Peyer's patch (tissue), 4 donors: ENCODE measurements around the gene TMBIM1. TPM values are rescaled to one million over a fixed set of nuclear protein-coding genes. Genes with fewer than 3 reads are reported as not detected.

ENCODE experiments used
- DNase-seq, 3 donors: peaks; one replicate each; pipeline ENCODE4 v3.0.0-alpha.2; 2017 to 2019
- H3K27ac ChIP-seq, 4 donors: fragments of 200-600 bp; sonication (generic); one replicate each; pipeline ENCODE4 v1.5.1; 2016 to 2019
- H3K27me3 ChIP-seq, 2 donors: fragments of 200-600 bp; sonication (generic); one replicate each; pipeline ENCODE4 v1.5.1; 2019
- H3K36me3 ChIP-seq, 3 donors: fragments of 200-600 bp; sonication (generic); one replicate each; pipeline ENCODE4 v1.5.1; 2016 to 2019
- H3K4me1 ChIP-seq, 4 donors: fragments of 200-600 bp; sonication (generic); one replicate each; pipeline ENCODE4 v1.5.1; 2016 to 2019
- H3K4me3 ChIP-seq, 4 donors: fragments of 200-600 bp; sonication (generic); 1 replicate in 3 of 4; 2 replicates in 1 of 4; pipeline ENCODE4 v1.5.1; 2016 to 2019; ENCODE audit warnings: mild to moderate bottlenecking in 1 of 4
- H3K9me3 ChIP-seq, 4 donors: fragments of 200-600 bp; sonication (generic); one replicate each; pipeline ENCODE4 v1.5.1; 2016 to 2019; ENCODE audit warnings: mild to moderate bottlenecking in 1 of 4
- POLR2A ChIP-seq, 2 donors: fragments of 450-650 bp; IDR thresholded peaks; one replicate each; pipeline ENCODE4 v1.5.1; 2017; ENCODE audit warnings: antibody characterized with exemption in 2 of 2, mild to moderate bottlenecking in 2 of 2, moderate library complexity in 2 of 2
- total RNA-seq, 4 donors: library from RNA; depleted of rRNA; stranded (reverse); fragments of >200 nt; gene quantifications; one replicate each; pipeline ENCODE4 v1.1.0, GENCODE V29; 2016
- TF ChIP-seq, protein P1 (sequence below), 6 experiments: fragments of 450-650 bp in 4 of 6; fragments of 200-600 bp in 2 of 6; sonication (generic) in 1 of 6; IDR thresholded peaks; one replicate each; pipeline ENCODE4 v1.5.1; 2017 to 2019; ENCODE audit warnings: antibody characterized with exemption in 6 of 6, mild to moderate bottlenecking in 3 of 6, moderate library complexity in 1 of 6

The TMBIM1 gene
- total RNA-seq, 4 donors from 2014 or later, result 97.4 to 431 (median 280) TPM

GRCh38 chr2:218271487-218271797 lies 20.9 kb downstream of the TMBIM1 start:
- no peaks in the 10 kb centered on the region for H3K27me3 ChIP-seq
- H3K4me1 ChIP-seq, result peaks cover 0 to 55% (median 24%) of the 10 kb centered on the region in 4 donors
- no peak for DNase-seq
- H3K27ac ChIP-seq, result peak overlapping the region; percentile 47 to 84 (median 76)
- peak overlapping the region in 2 of 4 donors; percentile 59 to 96 for H3K4me3 ChIP-seq
- peaks cover 0 to 46% (median 3%) of the 10 kb centered on the region in 3 donors for H3K36me3 ChIP-seq
- TF ChIP-seq, protein P1, sequence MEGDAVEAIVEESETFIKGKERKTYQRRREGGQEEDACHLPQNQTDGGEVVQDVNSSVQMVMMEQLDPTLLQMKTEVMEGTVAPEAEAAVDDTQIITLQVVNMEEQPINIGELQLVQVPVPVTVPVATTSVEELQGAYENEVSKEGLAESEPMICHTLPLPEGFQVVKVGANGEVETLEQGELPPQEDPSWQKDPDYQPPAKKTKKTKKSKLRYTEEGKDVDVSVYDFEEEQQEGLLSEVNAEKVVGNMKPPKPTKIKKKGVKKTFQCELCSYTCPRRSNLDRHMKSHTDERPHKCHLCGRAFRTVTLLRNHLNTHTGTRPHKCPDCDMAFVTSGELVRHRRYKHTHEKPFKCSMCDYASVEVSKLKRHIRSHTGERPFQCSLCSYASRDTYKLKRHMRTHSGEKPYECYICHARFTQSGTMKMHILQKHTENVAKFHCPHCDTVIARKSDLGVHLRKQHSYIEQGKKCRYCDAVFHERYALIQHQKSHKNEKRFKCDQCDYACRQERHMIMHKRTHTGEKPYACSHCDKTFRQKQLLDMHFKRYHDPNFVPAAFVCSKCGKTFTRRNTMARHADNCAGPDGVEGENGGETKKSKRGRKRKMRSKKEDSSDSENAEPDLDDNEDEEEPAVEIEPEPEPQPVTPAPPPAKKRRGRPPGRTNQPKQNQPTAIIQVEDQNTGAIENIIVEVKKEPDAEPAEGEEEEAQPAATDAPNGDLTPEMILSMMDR (IDR thresholded peaks at IDR 0.05), result no peak
- no peak for TF ChIP-seq POLR2A (IDR thresholded peaks at IDR 0.05)
- no peaks in the 10 kb centered on the region for H3K9me3 ChIP-seq

- DNase-seq, result peak in 1 of 3 donors; percentile 58
- Histone ChIP-seq H3K4me1 (peaks cover 0 to 55% (median 24%) of the 10 kb centered on the region in 4 donors), H3K36me3 (peaks cover 0 to 46% (median 3%) of the 10 kb centered on the region in 3 donors), H3K27ac (peak overlapping the region; percentile 47 to 84 (median 76)), H3K4me3 (peak overlapping the region; percentile 56 to 96 (median 70)), H3K9me3 (no peaks in the 10 kb centered on the region), H3K27me3 (no peaks in the 10 kb centered on the region)
- TF ChIP-seq POLR2A (IDR thresholded peaks at IDR 0.05), result no peak
- TF ChIP-seq, protein P1 (IDR thresholded peaks at IDR 0.05), result no peak
Measured at GRCh38 chr2:218270721-218271486, 21.4 kb downstream of the TMBIM1 start.

DNA sequence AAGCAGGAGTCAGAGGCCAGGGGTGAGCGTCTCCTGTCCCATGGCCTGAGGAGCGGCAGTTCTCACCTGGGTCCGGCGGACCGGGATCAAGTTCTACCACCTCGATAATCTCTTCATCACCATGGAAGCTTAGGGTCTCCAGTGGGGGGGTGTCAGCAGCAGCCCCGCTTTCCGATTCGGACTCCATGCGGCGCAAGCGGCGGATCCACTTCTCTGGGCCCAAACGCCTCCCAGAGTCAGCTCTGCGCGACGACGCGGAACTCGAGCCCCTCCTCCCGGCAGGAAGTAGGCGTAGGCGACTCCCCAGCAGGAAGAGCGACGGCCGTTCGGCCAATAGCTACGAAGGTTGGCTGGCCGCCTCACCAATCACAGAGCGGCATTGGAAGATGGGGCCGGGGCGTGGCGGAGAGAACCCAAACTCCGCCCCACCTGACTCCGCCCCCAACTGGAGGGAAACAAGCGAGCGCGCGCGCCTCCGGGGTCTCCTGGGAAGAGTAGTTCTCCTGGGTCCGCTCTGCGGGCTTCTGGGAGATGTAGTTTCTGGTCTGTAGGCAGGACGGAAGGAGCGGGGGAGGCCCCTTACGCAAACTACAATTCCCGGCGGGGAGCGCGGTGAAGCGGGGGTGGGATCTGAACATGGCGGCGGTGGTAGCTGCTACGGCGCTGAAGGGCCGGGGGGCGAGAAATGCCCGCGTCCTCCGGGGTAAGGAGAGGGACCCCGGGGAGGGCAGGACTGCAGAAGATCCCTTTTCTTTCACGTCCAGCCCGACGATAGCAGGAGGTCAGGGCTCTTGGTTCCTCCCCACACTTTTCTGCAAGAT lies 22.2 kb downstream of the TMBIM1 start, which contains the start of the genes AAMP and PNKD:
Gene AAMP, minus strand, starts transcription at position 238 of the 821 bp plus-strand sequence. Its CDS starts 51 bp downstream, at position 187.
Gene PNKD, plus strand, starts transcription at position 620 of the 821 bp plus-strand sequence. Its CDS starts 17 bp downstream, at position 637.
- TF ChIP-seq POLR2A (IDR thresholded peaks at IDR 0.05), result peak; percentile 54 to 77
- TF ChIP-seq, protein P1 (IDR thresholded peaks at IDR 0.05), result peak in 4 of 6 experiments; percentile 5 to 27 (median 14)
- H3K27ac ChIP-seq, result peak within 1 kb of the TSS; percentile 81 to 90 (median 84)
- peaks cover 0 to 46% (median 3%) of the 10 kb centered on the region in 3 donors for H3K36me3 ChIP-seq
- H3K4me1 ChIP-seq, result peaks cover 2 to 62% (median 24%) of the 10 kb centered on the region in 4 donors
- no peaks in the 10 kb centered on the region for H3K9me3 ChIP-seq
- H3K27me3 ChIP-seq, result no peaks in the 10 kb centered on the region
- peak; percentile 100 for DNase-seq
- peak within 1 kb of the TSS; percentile 80 to 96 (median 83) for H3K4me3 ChIP-seq

GRCh38 chr2:218267259-218267658 lies 25.0 kb downstream of the TMBIM1 start:
- DNase-seq, result peak in 1 of 3 donors; percentile 21
- Histone ChIP-seq H3K4me1 (peaks cover 4 to 64% (median 18%) of the 10 kb centered on the region in 4 donors), H3K27ac (no peak overlapping the region), H3K4me3 (no peak overlapping the region), H3K36me3 (peaks cover 0 to 42% (median 0%) of the 10 kb centered on the region in 3 donors), H3K9me3 (no peaks in the 10 kb centered on the region), H3K27me3 (no peaks in the 10 kb centered on the region)
- TF ChIP-seq, protein P1 (IDR thresholded peaks at IDR 0.05), result no peak

DNA sequence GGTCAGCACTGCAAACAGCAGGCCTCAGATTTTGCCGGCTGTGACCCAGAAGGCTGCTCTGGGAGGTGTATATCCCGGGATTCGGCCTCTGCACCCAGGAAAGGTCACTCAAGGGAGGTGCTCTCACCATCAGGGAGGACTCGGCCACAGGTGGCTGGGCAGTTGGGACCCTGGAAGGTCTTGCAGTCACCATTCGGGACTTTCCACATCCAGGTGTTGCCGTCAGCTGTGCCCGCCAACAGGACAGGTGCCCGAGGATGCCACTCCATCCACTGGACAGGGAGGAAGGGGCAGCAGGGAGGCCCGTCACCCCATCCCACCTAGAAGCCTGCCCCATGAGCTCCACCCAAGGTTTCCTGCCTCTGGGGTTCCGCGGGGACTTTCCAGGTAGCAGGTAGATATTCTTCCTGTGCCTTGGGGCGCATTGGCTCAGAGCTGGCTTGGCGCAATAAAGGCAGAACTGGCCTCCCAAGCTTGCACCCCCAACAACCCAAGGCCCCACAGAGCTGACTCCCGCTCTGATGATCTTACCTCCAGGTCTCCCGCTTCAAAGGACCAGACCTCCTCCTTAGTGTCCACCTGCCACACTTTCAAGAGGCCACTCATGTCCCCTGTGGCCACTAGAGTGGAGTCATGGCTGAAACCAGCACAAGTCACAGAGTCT lies 25.9 kb downstream of the TMBIM1 start:
- Histone ChIP-seq H3K36me3 (peaks cover 0 to 42% (median 0%) of the 10 kb centered on the region in 3 donors), H3K27me3 (no peaks in the 10 kb centered on the region), H3K4me3 (no peak overlapping the region), H3K9me3 (no peaks in the 10 kb centered on the region), H3K27ac (peak overlapping the region in 1 of 4 donors; percentile 87), H3K4me1 (peaks cover 4 to 63% (median 13%) of the 10 kb centered on the region in 4 donors)
- DNase-seq, result peak in 1 of 3 donors; percentile 43
- TF ChIP-seq, protein P1 (IDR thresholded peaks at IDR 0.05), result no peak
- no peak for TF ChIP-seq POLR2A (IDR thresholded peaks at IDR 0.05)
